Trophoblast cell (in vitro differentiated cells and primary cell): ENCODE data around the gene RPS29.

Experiments used
- DNase-seq, 2 donors: peaks; one replicate each; pipeline ENCODE4 v3.0.0-alpha.2; 2016
- H2AFZ ChIP-seq: 2 replicates; pipeline ENCODE4 v1.6.1; 2013; ENCODE audit warnings: low read length, moderate library complexity, mild to moderate bottlenecking; ENCODE audit not compliant: insufficient read depth, poor library complexity
- H2AK5ac ChIP-seq: 2 replicates; pipeline ENCODE4 v1.6.1; 2013; ENCODE audit warnings: mild to moderate bottlenecking, low read length
- H2BK120ac ChIP-seq: 2 replicates; pipeline ENCODE4 v1.6.1; 2013; ENCODE audit warnings: low read length, mild to moderate bottlenecking, moderate library complexity; ENCODE audit not compliant: insufficient read depth, poor library complexity
- H2BK12ac ChIP-seq: 2 replicates; pipeline ENCODE4 v1.6.1; 2013; ENCODE audit warnings: mild to moderate bottlenecking, low read length, moderate library complexity
- H2BK5ac ChIP-seq: 2 replicates; pipeline ENCODE4 v1.6.1; 2013; ENCODE audit warnings: low read length, low read depth, moderate library complexity, mild to moderate bottlenecking; ENCODE audit not compliant: poor library complexity
- H3K14ac ChIP-seq: 2 replicates; pipeline ENCODE4 v1.6.1; 2013; ENCODE audit warnings: mild to moderate bottlenecking, low read length
- H3K18ac ChIP-seq: 2 replicates; pipeline ENCODE4 v1.6.1; 2013; ENCODE audit warnings: mild to moderate bottlenecking, low read length
- H3K23ac ChIP-seq: 2 replicates; pipeline ENCODE4 v1.6.1; 2013; ENCODE audit warnings: low read length
- H3K27ac ChIP-seq: 2 replicates; pipeline ENCODE4 v1.5.1; 2013; ENCODE audit warnings: low read depth, mild to moderate bottlenecking, inconsistent platforms, low read length, moderate library complexity
- H3K27me3 ChIP-seq: 2 replicates; pipeline ENCODE4 v1.6.1; 2013; ENCODE audit warnings: inconsistent platforms, mild to moderate bottlenecking, low read length, moderate library complexity; ENCODE audit not compliant: insufficient read depth
- H3K36me3 ChIP-seq, 2 experiments: 1 replicate in 1 of 2; 2 replicates in 1 of 2; pipeline ENCODE4 v1.6.1; 2013; ENCODE audit warnings: low read length in 2 of 2, mild to moderate bottlenecking in 2 of 2, moderate library complexity in 1 of 2; ENCODE audit not compliant: insufficient read depth in 2 of 2, control insufficient read depth in 1 of 2
- H3K4ac ChIP-seq: 2 replicates; pipeline ENCODE4 v1.6.1; 2013; ENCODE audit warnings: low read depth, mild to moderate bottlenecking, low read length, moderate library complexity
- H3K4me1 ChIP-seq, 2 experiments: 1 replicate in 1 of 2; 2 replicates in 1 of 2; pipeline ENCODE4 v1.6.1; 2013; ENCODE audit warnings: low read length in 2 of 2, mild to moderate bottlenecking in 2 of 2, moderate library complexity in 1 of 2; ENCODE audit not compliant: insufficient read depth in 2 of 2, control insufficient read depth in 1 of 2
- H3K4me2 ChIP-seq: 2 replicates; pipeline ENCODE4 v1.6.1; 2013; ENCODE audit warnings: inconsistent platforms, mild to moderate bottlenecking, low read length, moderate library complexity
- H3K4me3 ChIP-seq: 2 replicates; pipeline ENCODE4 v1.5.1; 2013; ENCODE audit warnings: mild to moderate bottlenecking, low read depth, low read length, inconsistent platforms
- H3K79me1 ChIP-seq: one replicate; pipeline ENCODE4 v1.6.1; 2013; ENCODE audit warnings: low read length
- H3K79me2 ChIP-seq: 2 replicates; pipeline ENCODE4 v1.6.1; 2013; ENCODE audit warnings: low read length, mild to moderate bottlenecking; ENCODE audit not compliant: control insufficient read depth, insufficient read depth, poor library complexity
- H3K9ac ChIP-seq: 2 replicates; pipeline ENCODE4 v1.6.1; 2013; ENCODE audit warnings: mild to moderate bottlenecking, low read length
- H3K9me3 ChIP-seq: 2 replicates; pipeline ENCODE4 v1.6.1; 2013; ENCODE audit warnings: low read depth, mild to moderate bottlenecking, control low read depth, inconsistent platforms, low read length; ENCODE audit not compliant: insufficient read depth
- H4K12ac ChIP-seq: 2 replicates; pipeline ENCODE4 v1.6.1; 2013; ENCODE audit warnings: low read depth, mild to moderate bottlenecking, low read length, moderate library complexity
- H4K8ac ChIP-seq: 2 replicates; pipeline ENCODE4 v1.6.1; 2013; ENCODE audit warnings: low read depth, mild to moderate bottlenecking, low read length, moderate library complexity
- H4K91ac ChIP-seq: one replicate; pipeline ENCODE4 v1.6.1; 2013; ENCODE audit warnings: low read depth, mild to moderate bottlenecking, low read length, moderate library complexity
- WGBS: extraction: QIAGEN DNeasy Blood & Tissue Kit; methylation state at CpG from one replicate; pipeline ENCODE4 v1.1.7; 2013; ENCODE audit warnings: missing lambda C conversion rate; ENCODE audit not compliant: insufficient read length, insufficient coverage; ENCODE audit errors: extremely low coverage; 5-methylcytosine and 5-hydroxymethylcytosine counted together

The RPS29 gene

GRCh38 chr14:49551569-49551968 lies 34.6 kb downstream of the RPS29 start:
- no peak overlapping the region for H3K4ac ChIP-seq
- no peak overlapping the region for H3K18ac ChIP-seq
- no peak for DNase-seq
- no peak overlapping the region for H2BK5ac ChIP-seq
- H3K23ac ChIP-seq = no peak overlapping the region
- H4K8ac ChIP-seq = no peak overlapping the region
- H4K91ac ChIP-seq = no peak overlapping the region
- no peaks in the 10 kb centered on the region for H3K27me3 ChIP-seq
- H3K9me3 ChIP-seq = no peaks in the 10 kb centered on the region
- no peak overlapping the region for H3K4me3 ChIP-seq
- H4K12ac ChIP-seq = no peak overlapping the region
- no peak overlapping the region for H3K27ac ChIP-seq
- no peak overlapping the region for H2BK12ac ChIP-seq
- no peak overlapping the region for H3K9ac ChIP-seq
- H2AFZ ChIP-seq = no peak overlapping the region
- peaks cover 0 to 2% of the 10 kb centered on the region in 2 experiments for H3K4me1 ChIP-seq
- no peaks in the 10 kb centered on the region for H3K79me1 ChIP-seq
- no peak overlapping the region for H2BK120ac ChIP-seq
- no peaks in the 10 kb centered on the region for H3K36me3 ChIP-seq
- H3K79me2 ChIP-seq = no peaks in the 10 kb centered on the region
- no peak overlapping the region for H3K4me2 ChIP-seq
- no peak overlapping the region for H2AK5ac ChIP-seq
- no peak overlapping the region for H3K14ac ChIP-seq
- no CpG with 5 or more reads among the region's 2 CpGs for WGBS

- peaks cover 0 to 2% of the 10 kb centered on the region in 2 experiments for H3K4me1 ChIP-seq
- no peak overlapping the region for H3K4ac ChIP-seq
- no peak overlapping the region for H4K8ac ChIP-seq
- H3K4me3 ChIP-seq = no peak overlapping the region
- WGBS = no CpG with 5 or more reads among the region's 5 CpGs
- H2AFZ ChIP-seq = no peak overlapping the region
- H3K4me2 ChIP-seq = no peak overlapping the region
- no peak overlapping the region for H2BK120ac ChIP-seq
- no peak overlapping the region for H4K12ac ChIP-seq
- no peak overlapping the region for H3K23ac ChIP-seq
- H2BK12ac ChIP-seq = no peak overlapping the region
- no peak overlapping the region for H3K14ac ChIP-seq
- H3K9me3 ChIP-seq = no peaks in the 10 kb centered on the region
- no peaks in the 10 kb centered on the region for H3K79me1 ChIP-seq
- no peaks in the 10 kb centered on the region for H3K27me3 ChIP-seq
- H3K36me3 ChIP-seq = no peaks in the 10 kb centered on the region
- no peak overlapping the region for H3K18ac ChIP-seq
- no peak overlapping the region for H2BK5ac ChIP-seq
- H3K27ac ChIP-seq = no peak overlapping the region
- H3K9ac ChIP-seq = no peak overlapping the region
- H2AK5ac ChIP-seq = no peak overlapping the region
- no peak overlapping the region for H4K91ac ChIP-seq
- H3K79me2 ChIP-seq = no peaks in the 10 kb centered on the region
- DNase-seq = no peak
Measured at GRCh38 chr14:49550286-49551184, 35.6 kb downstream of the RPS29 start.

- no peak overlapping the region for H2BK120ac ChIP-seq
- H3K79me1 ChIP-seq = no peaks in the 10 kb centered on the region
- H4K8ac ChIP-seq = no peak overlapping the region
- H3K18ac ChIP-seq = no peak overlapping the region
- no peak overlapping the region for H3K9ac ChIP-seq
- H2BK5ac ChIP-seq = no peak overlapping the region
- H3K14ac ChIP-seq = no peak overlapping the region
- no peak overlapping the region for H4K91ac ChIP-seq
- no peak overlapping the region for H3K4me3 ChIP-seq
- no peaks in the 10 kb centered on the region for H3K36me3 ChIP-seq
- no peaks in the 10 kb centered on the region for H3K27me3 ChIP-seq
- H2AFZ ChIP-seq = no peak overlapping the region
- peaks cover 0 to 3% of the 10 kb centered on the region in 2 experiments for H3K4me1 ChIP-seq
- no CpG with 5 or more reads among the region's 4 CpGs for WGBS
- no peak overlapping the region for H3K27ac ChIP-seq
- no peak overlapping the region for H2AK5ac ChIP-seq
- H3K4me2 ChIP-seq = no peak overlapping the region
- no peak overlapping the region for H3K23ac ChIP-seq
- H3K79me2 ChIP-seq = no peaks in the 10 kb centered on the region
- H3K4ac ChIP-seq = no peak overlapping the region
- H4K12ac ChIP-seq = no peak overlapping the region
- H3K9me3 ChIP-seq = no peaks in the 10 kb centered on the region
- no peak overlapping the region for H2BK12ac ChIP-seq
- DNase-seq = no peak
Measured at GRCh38 chr14:49549881-49550280, 36.3 kb downstream of the RPS29 start.

GRCh38 chr14:49549446-49549845 lies 36.7 kb downstream of the RPS29 start:
- Histone ChIP-seq H2AK5ac (no peak overlapping the region), H2BK12ac (no peak overlapping the region), H2BK120ac (no peak overlapping the region), H4K91ac (no peak overlapping the region), H3K4ac (no peak overlapping the region), H3K27me3 (no peaks in the 10 kb centered on the region), H3K4me1 (peaks cover 0 to 4% of the 10 kb centered on the region in 2 experiments), H3K79me1 (no peaks in the 10 kb centered on the region), H3K36me3 (no peaks in the 10 kb centered on the region), H3K14ac (no peak overlapping the region), H3K79me2 (no peaks in the 10 kb centered on the region), H3K27ac (no peak overlapping the region), H3K18ac (no peak overlapping the region), H4K8ac (no peak overlapping the region), H4K12ac (no peak overlapping the region), H2AFZ (no peak overlapping the region), H3K9ac (no peak overlapping the region), H3K4me3 (no peak overlapping the region), H3K4me2 (no peak overlapping the region), H3K23ac (no peak overlapping the region), H3K9me3 (no peaks in the 10 kb centered on the region), H2BK5ac (no peak overlapping the region)
- DNase-seq = no peak
- WGBS = no CpG with 5 or more reads among the region's 1 CpG
